Spleen (tissue), 7 donors: ENCODE results near the gene HNMT.

Experiments used
- POLR2A ChIP-seq, 3 donors: fragments of 450-650 bp; IDR thresholded peaks; one replicate each; pipeline ENCODE4 v1.5.1; 2017; ENCODE audit warnings: antibody characterized with exemption in 3 of 3, mild to moderate bottlenecking in 1 of 3
- TF ChIP-seq, protein P1 (sequence below), 11 experiments: fragments of 200-600 bp in 7 of 11; fragments of 450-650 bp in 4 of 11; sonication (generic) in 4 of 11; IDR thresholded peaks in 8 of 11; conservative IDR thresholded peaks in 3 of 11; 1 replicate in 7 of 11; 2 replicates in 4 of 11; pipeline versions ENCODE4 v1.4.0 to v1.8.0; 2016 to 2021; ENCODE audit warnings: antibody characterized with exemption in 11 of 11, inconsistent platforms in 4 of 11, mild to moderate bottlenecking in 1 of 11
- donor health status: DM: no; HTN: no; CAD: no; lungs with moderate emphysema.
- donor health status: DM: no; HTN: no; CAD: no.
- donor health status: DM: no; HTN: no; CAD: no.

GRCh38 chr2:138015494-138015893 lies 51.2 kb downstream of the HNMT start:
- TF ChIP-seq, protein P1, sequence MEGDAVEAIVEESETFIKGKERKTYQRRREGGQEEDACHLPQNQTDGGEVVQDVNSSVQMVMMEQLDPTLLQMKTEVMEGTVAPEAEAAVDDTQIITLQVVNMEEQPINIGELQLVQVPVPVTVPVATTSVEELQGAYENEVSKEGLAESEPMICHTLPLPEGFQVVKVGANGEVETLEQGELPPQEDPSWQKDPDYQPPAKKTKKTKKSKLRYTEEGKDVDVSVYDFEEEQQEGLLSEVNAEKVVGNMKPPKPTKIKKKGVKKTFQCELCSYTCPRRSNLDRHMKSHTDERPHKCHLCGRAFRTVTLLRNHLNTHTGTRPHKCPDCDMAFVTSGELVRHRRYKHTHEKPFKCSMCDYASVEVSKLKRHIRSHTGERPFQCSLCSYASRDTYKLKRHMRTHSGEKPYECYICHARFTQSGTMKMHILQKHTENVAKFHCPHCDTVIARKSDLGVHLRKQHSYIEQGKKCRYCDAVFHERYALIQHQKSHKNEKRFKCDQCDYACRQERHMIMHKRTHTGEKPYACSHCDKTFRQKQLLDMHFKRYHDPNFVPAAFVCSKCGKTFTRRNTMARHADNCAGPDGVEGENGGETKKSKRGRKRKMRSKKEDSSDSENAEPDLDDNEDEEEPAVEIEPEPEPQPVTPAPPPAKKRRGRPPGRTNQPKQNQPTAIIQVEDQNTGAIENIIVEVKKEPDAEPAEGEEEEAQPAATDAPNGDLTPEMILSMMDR (IDR thresholded peaks at IDR 0.05 in 8 of 11, conservative IDR thresholded peaks at IDR 0.05 in 3 of 11) = no peak
- no peak for TF ChIP-seq POLR2A (IDR thresholded peaks at IDR 0.05)
